NCI-H526 treated with DMSO at 0.1 percent for 48 hours (cell line): Measurements from ENCODE around the gene HOXD11.

ENCODE experiments used
- DNase-seq: peaks from one replicate; lab custom pipeline; 2025; lab: John Stamatoyannopoulos, UW

The HOXD11 gene

DNA sequence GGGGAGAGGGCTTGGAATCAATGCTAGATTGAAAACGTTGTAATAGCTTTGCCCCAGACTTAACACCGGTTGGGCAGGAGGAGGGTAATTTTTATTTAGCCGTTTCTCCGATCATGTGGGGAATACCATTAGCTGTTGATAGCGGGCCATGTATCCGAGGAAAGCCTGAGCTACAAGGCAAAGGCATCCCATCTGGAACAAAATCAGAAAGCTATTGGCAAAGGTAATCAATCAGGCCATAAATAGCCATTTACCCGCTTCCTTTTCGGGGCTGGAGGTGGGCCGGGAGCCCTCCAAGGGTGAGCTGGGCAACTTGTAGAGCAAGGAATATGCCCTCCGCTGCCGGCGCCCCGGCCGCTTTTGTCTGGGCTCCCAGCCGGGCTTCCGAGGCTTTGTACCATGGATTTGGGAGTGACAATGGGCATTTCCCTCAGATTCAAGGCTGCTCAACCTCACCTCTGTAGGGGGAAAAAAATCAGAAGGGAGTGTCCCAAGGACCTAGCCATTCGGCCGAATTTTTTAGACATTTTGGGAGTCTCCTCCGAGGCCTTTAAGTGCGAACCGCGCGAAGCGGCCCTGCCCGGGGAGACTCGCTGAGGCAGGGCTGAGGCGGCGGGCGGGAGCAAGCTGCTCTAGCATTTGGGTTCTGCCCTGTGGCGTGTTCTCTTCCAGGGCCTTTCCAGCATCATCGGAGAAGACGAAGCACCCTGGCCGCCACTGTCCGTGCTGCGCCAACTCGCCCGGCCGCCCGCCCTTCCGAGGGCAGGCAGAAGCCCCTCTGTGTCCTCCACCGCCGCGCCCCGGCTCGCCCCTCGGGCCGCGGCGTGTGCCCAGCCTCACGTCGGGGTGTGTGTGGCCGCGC lies 14.3 kb downstream of the HOXD11 start:
- no peak for DNase-seq

DNA sequence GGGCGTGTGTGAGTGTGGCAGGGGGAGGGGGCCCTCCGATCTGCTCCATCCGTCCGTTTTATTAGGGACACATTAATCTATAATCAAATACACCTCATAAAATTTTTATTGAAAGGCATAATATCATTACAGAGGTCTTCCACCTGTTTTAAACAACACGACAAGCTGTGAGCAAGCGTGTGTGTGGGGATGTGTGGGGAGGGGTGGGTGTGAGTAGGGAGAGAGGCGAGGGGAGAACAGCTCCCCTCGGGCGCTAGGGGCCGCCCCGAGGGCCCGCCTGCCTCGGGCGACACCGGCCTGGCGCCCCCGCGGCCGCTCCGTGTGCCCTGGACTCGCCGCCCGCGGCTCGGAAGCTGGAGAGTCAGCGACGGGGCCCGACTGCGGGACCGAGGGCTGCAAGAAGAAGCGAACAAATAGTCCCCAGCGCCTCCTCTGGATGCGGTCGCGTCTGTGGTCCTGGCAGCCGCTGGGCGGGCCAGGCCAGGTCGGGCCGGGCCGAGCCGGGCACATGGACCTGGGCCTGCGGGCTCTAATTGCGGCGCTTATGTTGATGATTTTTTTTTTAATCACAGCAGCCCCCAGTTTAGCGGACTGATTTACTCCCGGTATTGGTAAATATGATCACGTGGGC lies 15.1 kb downstream of the HOXD11 start:
- DNase-seq: no peak

DNA sequence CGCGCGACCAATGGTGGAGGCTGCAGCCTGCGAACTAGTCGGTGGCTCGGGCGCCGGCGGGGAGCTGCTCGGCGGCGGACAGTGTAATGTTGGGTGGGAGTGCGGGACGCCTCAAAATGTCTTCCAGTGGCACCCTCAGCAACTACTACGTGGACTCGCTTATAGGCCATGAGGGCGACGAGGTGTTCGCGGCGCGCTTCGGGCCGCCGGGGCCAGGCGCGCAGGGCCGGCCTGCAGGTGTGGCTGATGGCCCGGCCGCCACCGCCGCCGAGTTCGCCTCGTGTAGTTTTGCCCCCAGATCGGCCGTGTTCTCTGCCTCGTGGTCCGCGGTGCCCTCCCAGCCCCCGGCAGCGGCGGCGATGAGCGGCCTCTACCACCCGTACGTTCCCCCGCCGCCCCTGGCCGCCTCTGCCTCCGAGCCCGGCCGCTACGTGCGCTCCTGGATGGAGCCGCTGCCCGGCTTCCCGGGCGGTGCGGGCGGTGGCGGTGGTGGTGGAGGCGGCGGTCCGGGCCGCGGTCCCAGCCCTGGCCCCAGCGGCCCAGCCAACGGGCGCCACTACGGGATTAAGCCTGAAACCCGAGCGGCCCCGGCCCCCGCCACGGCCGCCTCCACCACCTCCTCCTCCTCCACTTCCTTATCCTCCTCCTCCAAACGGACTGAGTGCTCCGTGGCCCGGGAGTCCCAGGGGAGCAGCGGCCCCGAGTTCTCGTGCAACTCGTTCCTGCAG lies 15.8 kb downstream of the HOXD11 start, which contains the start of gene HOXD9:
Gene HOXD9 (plus strand): TSS at position 37 of the 728 bp plus-strand sequence. CDS start 50 bp downstream, at position 87.
- no peak for DNase-seq

DNA sequence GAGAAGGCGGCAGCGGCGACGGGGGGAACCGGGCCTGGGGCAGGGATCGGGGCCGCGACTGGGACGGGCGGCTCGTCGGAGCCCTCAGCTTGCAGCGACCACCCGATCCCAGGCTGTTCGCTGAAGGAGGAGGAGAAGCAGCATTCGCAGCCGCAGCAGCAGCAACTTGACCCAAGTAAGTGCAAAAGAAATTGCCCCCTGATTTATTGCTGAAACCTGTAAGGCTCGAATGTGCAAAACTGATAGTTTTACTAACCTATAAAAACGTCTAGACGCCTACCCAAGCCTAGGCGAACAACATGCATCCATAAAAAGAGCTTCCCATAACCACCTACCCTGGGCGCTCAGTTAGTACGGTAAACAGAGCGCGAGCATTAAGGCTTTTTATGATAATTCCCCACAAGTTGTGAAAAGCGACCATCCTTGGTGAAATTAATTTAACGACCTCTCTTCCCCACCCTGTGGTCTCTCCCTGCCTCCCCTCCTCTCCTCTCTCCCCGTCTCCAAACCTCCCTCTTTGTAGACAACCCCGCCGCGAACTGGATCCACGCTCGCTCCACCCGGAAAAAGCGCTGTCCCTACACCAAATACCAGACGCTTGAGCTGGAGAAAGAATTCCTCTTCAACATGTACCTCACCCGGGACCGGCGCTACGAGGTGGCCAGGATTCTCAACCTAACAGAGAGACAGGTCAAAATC lies 16.5 kb downstream of the HOXD11 start:
- no peak for DNase-seq

DNA sequence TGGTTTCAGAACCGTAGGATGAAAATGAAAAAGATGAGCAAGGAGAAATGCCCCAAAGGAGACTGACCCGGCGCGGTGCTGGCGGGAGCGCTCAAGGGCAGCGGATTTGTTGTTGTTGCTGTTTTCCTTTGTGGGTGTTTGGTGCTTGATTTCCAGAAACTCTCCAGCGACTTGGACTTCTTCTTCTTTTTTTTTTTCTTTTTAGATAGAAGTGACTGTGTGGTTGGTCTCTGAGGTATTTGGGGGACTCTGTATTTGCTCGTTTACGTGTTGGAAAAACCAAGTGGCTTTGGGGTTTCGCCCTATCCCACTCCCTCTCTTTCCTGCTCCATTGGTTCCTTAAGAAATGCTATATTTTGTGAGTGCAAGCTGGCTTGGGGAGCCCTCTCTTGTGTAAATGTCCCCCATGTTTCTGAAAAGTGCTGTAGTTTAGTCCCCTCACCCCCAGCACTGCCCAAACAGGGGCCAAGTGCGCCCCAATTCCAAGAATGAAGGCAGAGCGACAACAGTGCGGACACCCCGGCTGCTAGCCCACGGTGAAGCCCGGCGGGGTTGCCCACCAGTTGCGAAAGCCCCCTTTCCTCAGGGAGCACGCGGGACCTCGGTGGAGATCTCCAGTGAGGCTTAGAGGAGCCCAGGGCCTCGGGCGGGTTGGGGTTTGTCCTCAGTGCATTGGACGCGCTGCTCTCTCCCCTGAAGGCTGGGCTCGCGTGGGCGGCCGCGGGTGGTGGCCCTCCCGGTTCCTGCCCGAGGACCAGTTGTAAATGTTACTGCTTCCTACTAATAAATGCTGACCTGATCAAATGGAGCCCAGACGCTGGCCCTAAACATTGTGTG lies 17.2 kb downstream of the HOXD11 start:
- no peak for DNase-seq

DNA sequence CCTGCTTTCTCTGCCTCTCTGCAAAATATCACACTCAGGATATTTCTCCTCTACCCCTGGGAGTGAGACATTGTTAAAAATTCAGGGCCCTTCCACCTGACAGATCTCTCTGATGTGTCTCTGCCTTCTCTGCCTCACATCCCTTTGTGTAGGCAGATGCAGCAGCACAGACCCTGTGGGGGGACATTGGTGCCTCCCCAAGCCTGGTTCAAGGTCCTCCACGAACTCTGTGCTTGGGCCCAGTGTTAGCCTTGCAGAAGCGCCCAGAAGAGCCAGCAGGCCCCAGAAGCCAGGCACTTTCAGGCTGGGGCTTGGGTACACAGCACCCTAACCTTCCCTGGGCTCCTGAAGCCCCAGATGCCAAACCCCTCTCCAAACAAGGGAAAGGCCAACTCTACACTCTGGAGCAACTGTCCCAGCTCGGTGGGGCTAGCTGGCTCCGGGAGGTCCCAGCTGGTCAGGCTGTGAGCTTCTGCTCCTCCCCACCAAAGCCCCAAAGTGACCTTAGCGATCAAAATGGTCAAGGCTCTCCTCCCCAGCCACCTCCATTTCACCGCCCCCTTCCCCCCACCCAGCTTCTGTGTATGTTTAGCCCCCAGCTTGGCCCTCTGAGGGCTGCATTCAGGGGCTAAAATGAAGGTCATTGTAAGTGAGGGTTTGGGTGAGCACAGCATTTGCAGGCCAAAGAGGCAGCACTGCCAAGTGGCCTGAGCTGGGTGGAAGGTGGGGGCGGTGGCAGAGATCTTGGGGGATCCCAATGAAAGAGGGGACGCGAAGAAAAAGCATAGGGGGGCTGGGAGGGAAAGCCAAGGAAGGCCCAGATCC lies 18.1 kb downstream of the HOXD11 start:
- no peak for DNase-seq

DNA sequence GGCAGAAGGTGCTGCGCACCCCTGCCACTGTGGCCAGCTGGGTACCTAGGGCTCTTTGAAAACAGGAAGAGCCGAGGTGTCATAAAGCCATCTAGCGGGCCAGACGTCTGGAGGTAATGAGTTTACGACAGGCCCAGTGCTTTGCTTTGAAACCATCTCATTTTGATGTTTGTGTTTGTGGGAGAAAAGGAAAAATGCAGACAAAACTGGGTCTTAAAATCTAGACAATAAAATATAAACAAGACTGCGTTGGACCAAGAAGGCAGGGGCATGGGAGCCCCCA lies 18.6 kb downstream of the HOXD11 start:
- DNase-seq: no peak

DNA sequence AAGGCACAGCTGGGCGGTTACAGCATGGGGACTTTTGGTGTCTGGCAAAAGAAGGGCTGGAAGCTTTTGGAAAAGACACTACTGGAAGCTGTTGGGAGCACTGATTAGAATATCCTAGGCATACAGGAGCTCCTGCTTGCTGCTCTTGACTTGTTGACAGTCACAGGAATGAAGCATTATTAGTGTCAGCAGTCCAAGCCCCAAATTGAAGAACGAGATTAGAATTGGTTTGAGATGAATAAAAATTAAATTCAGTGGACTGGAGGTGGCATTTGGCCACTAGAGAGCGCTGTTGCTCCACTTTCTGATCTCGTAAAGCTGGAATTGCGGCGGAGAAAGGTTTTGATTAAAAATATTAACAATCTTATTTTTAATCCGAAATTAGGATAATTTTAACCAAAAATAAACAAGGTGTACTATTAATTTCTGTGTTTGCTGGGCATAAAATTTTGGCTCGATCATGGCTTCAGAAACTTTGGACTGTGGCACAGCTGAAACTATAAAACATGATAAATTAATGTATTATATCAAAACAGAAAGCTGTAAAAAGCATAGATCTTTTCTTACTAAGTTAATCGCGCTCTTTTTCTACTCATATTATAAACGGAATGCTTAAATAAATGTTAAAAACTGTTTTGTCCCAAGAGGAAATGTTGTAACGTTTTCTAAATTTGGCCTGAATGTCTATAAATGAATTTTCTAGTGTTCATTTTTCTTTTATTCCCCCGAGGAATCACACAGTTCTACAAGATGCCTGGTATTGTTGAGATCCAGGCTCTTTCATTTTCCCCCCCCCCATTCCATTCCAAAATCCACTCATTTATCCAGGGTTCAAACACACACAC lies 20.1 kb downstream of the HOXD11 start:
- peak; percentile 41 for DNase-seq

DNA sequence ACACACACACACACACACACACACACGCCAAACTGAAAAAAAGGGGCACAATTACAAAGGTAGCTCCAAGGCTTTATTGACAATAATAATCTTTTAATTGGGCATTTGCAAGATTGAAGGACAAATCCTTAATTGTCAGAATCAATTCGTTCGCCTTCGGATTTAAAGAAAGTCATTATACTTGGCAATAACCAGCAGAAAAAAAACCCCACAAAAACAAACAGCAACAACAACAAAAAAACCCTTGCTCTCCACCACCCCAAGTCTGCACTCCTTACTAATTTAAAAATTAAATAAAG lies 20.6 kb downstream of the HOXD11 start:
- no peak for DNase-seq

DNA sequence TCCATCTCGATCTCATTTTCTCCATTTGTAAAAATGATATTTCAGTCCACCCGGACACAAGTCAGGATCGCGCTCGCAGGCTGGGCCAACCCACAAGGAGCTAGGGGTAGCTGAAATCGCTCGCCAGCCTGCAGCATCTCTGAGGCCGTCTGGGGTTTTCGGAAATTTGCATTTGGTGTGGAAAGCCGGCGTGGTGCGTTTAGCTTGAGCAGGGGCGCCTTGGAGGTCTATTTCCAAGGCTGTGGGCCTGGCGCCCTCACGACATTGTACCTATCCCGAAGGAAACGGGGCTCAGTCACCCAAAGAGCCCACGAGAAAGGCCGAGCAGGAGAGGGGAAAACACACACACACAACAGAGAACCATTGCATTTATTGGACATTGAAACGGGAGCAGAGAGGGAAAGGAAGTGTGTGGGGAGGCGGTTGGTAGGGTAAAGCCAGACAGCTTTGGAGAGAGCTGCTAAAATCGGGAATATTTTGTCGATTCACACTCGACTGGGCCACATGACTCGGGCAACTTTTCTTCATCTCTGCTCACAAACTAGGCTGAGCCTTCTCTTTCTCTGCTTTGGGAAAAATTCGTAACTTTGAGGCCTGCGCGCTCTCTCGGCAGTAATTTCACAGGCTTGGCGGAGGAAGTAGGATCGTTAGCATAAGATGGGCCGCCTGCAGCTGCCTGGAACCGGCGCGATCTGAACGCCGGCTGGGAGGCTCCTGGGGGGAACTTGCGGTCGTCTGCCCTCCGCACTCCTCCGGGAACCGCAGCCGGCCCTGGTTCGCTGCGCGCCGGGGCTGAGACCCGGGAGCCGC lies 21.3 kb downstream of the HOXD11 start:
- DNase-seq: peak; percentile 94

DNA sequence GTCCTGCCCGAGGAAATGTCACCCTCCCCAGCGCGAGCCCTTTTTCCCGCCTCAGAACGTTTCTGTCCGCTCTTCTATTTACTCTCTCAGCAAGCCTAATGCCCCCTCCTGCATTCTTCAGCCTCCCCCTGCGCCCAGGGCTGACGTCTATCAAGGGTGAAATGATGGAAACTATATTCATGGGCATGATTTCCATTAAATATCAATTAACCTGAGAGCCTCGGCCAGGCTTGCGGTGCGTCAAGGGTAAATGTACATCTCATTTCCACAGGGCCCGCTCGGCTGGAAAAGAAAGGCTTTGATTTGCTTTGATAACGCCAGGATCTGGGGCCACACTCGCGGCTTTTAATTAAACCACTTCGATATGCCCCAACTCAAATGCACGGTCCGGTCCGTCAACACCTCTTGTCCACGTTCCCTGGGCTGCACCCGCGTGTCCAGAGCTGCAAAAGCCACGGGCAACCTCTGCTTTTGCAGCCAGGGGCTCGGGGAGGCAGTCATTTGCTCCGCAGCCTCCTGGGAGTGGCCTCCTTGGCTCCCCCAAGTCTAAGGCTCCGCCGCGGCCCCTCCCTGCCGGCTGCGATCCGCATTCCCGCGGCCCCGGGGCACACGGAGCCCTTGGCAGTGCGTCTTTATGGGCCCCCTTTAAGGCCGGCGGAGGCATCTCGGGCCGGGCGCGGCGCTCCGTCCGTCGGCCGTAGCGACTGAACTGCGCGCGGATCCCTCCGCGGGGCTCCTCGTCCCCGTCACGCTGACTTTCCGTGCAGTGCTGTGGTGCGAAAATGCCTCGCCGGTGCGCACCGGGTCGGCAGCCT lies 22.1 kb downstream of the HOXD11 start, which contains the start of gene HOXD8:
Gene HOXD8 (plus strand): TSS at position 724 of the 815 bp plus-strand sequence. CDS start 662 bp downstream, outside the sequence.
- peak; percentile 86 for DNase-seq

DNA sequence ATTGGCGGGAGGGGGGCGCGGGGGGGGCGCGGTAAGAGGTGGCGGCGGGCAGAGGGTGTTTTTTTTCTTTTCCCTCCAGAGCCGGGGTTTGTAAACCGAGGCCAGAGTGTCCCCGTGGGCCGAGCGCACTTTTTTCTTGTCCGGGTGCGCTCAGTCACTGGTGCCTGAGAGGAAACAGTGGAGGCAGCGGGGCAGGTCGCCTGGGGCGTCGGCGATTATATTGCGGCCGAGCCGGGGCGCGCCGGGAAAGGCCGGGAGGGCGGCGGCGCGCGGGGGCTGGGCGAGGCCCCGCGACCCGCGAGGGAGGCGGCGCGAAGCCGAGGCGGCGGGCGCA lies 22.7 kb downstream of the HOXD11 start:
- DNase-seq: peak; percentile 73

DNA sequence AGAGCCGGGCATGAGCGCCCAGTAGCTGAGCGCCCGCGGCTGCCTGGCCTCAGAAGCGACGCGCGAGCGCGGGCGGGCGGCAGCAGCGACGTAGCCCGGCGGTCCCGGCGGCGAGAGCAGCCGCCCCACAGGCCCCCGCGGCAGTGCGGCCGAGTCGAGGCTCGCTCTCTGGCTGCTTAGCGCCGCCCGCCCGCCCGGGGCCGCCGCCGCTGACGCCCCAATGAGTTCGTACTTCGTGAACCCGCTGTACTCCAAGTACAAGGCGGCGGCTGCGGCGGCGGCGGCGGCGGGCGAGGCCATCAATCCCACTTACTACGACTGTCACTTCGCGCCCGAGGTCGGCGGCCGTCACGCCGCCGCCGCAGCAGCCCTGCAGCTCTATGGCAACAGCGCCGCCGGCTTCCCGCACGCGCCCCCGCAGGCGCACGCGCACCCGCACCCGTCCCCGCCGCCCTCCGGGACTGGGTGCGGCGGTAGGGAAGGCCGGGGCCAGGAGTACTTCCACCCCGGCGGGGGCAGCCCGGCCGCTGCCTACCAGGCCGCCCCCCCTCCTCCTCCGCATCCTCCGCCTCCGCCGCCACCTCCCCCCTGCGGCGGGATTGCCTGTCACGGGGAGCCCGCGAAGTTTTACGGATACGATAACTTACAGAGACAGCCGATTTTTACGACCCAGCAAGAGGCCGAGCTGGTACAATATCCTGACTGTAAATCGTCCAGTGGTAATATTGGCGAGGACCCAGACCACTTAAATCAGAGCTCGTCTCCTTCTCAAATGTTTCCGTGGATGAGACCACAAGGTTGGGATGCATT lies 23.3 kb downstream of the HOXD11 start:
- peak; percentile 73 for DNase-seq

DNA sequence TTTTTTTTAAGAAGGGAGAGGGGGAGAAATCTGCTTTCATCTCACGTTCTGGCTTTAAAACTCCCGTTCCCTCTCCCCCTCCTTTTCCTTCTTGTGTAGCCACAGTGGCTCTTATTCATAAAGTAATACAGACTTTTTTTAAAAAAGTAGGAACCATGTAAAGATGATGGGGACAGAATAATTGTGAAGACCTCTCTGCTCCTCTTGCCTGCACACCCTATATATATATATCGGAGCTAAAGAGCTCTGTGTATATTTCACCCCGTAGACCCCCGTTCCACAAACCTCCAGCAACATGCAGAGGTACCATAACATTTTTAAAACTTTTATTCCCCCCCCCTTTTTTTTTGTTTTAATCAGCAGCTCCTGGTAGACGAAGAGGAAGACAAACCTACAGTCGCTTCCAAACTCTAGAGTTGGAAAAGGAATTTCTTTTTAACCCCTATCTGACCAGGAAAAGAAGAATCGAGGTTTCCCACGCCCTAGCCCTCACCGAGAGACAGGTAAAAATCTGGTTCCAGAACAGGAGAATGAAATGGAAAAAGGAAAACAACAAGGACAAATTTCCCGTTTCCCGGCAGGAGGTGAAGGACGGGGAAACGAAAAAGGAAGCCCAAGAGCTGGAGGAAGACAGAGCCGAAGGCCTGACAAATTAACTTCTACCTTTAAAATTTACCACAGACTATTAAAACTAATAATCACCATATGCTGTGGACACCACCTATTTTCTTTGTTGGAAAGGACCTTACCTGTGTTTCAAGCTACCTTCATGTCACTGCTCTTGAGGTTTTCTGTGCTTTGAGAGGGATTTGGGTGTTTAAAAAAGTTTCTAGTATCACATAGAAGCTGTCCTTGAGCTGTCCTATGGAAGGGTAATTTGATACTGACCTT lies 24.1 kb downstream of the HOXD11 start:
- peak; percentile 64 for DNase-seq

DNA sequence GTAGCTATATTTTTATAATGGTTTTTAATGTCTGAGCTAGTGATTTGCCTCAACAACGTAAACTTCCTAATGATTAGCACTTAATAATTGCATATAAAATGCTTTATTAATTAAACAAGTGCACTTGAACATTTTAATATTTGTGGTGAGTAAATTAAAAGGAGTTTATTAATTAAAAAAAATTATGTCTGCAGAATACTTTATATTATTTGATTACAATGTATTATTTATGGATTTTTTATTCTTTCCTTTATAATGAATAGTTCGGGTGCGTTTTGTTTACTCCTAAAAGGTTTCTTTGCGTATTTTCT lies 24.7 kb downstream of the HOXD11 start:
- DNase-seq: no peak
